Measurements from ENCODE around the gene CAPZA3. TPM values are rescaled to one million over a fixed set of nuclear protein-coding genes. Genes with fewer than 3 reads are reported as not detected.

Gene CAPZA3
- total RNA-seq, 2 donors from 2014 or later = 6.4 TPM; not detected in 1

- Histone ChIP-seq H3K27ac (no peak overlapping the region), H3K36me3 (no peaks in the 10 kb centered on the region), H3K4me3 (no peak overlapping the region), H3K4me1 (replicated peaks) (no peaks in the 10 kb centered on the region), H3K27me3 (replicated peaks; ENCODE audit: insufficient read depth) (no peaks in the 10 kb centered on the region), H3K9me3 (no peaks in the 10 kb centered on the region)
- no peak for DNase-seq (ENCODE audit: low spot score)
- intact Hi-C loops (cut with DNase I) = no loop called here
- 82% methylated on average over 5 of the region's 5 CpGs for WGBS
- no peak for TF ChIP-seq CTCF (IDR thresholded peaks at IDR 0.05)
- no peak for TF ChIP-seq POLR2AphosphoS5 (IDR thresholded peaks at IDR 0.05)
- no peak for TF ChIP-seq POLR2A (IDR thresholded peaks at IDR 0.05)
Measured at GRCh38 chr12:18731156-18731555, 6.8 kb upstream of the CAPZA3 start.

GRCh38 chr12:18747895-18748294, 10.0 kb downstream of the CAPZA3 start:
- no peaks in the 10 kb centered on the region for H3K27me3 ChIP-seq (replicated peaks; ENCODE audit: insufficient read depth)
- DNase-seq (ENCODE audit: low spot score) = no peak
- no peak overlapping the region for H3K4me3 ChIP-seq
- TF ChIP-seq POLR2A (IDR thresholded peaks at IDR 0.05) (no peak), POLR2AphosphoS5 (IDR thresholded peaks at IDR 0.05) (no peak)
- no peaks in the 10 kb centered on the region for H3K36me3 ChIP-seq
- H3K9me3 ChIP-seq = no peaks in the 10 kb centered on the region
- no peak overlapping the region for H3K27ac ChIP-seq
- intact Hi-C loops (cut with DNase I) = no loop called here
- 86% methylated on average over 1 of the region's 1 CpG for WGBS
- H3K4me1 ChIP-seq (replicated peaks) = no peaks in the 10 kb centered on the region

- Histone ChIP-seq H3K27ac (no peak overlapping the region), H3K4me1 (replicated peaks) (no peaks in the 10 kb centered on the region), H3K36me3 (no peaks in the 10 kb centered on the region), H3K9me3 (no peaks in the 10 kb centered on the region), H3K4me3 (no peak overlapping the region), H3K27me3 (replicated peaks; ENCODE audit: insufficient read depth) (no peaks in the 10 kb centered on the region)
- no peak for TF ChIP-seq CTCF (IDR thresholded peaks at IDR 0.05)
- no peak for TF ChIP-seq POLR2A (IDR thresholded peaks at IDR 0.05)
- no peak for TF ChIP-seq POLR2AphosphoS5 (IDR thresholded peaks at IDR 0.05)
- DNase-seq (ENCODE audit: low spot score) = no peak
- intact Hi-C loops (cut with DNase I) = no loop called here
- 74% methylated on average over 4 of the region's 4 CpGs for WGBS
Measured at GRCh38 chr12:18749386-18749957, 11.6 kb downstream of the CAPZA3 start.

GRCh38 chr12:18750085-18750484, 12.2 kb downstream of the CAPZA3 start:
- Histone ChIP-seq H3K27ac (no peak overlapping the region), H3K4me1 (replicated peaks) (no peaks in the 10 kb centered on the region), H3K4me3 (no peak overlapping the region), H3K27me3 (replicated peaks; ENCODE audit: insufficient read depth) (no peaks in the 10 kb centered on the region), H3K9me3 (no peaks in the 10 kb centered on the region), H3K36me3 (no peaks in the 10 kb centered on the region)
- no peak for DNase-seq (ENCODE audit: low spot score)
- TF ChIP-seq POLR2A (IDR thresholded peaks at IDR 0.05) (no peak), POLR2AphosphoS5 (IDR thresholded peaks at IDR 0.05) (no peak), CTCF (IDR thresholded peaks at IDR 0.05) (no peak)
- intact Hi-C loops (cut with DNase I) = no loop called here
- WGBS = 57% methylated on average over 1 of the region's 1 CpG

GRCh38 chr12:18751866-18752265, 13.9 kb downstream of the CAPZA3 start:
- TF ChIP-seq CTCF (IDR thresholded peaks at IDR 0.05) (no peak), POLR2A (IDR thresholded peaks at IDR 0.05) (no peak), POLR2AphosphoS5 (IDR thresholded peaks at IDR 0.05) (no peak)
- 63% methylated on average over 2 of the region's 2 CpGs for WGBS
- Histone ChIP-seq H3K27ac (no peak overlapping the region), H3K4me1 (replicated peaks) (no peaks in the 10 kb centered on the region), H3K9me3 (no peaks in the 10 kb centered on the region), H3K4me3 (no peak overlapping the region), H3K36me3 (no peaks in the 10 kb centered on the region), H3K27me3 (replicated peaks; ENCODE audit: insufficient read depth) (no peaks in the 10 kb centered on the region)
- intact Hi-C loops (cut with DNase I) = no loop called here
- DNase-seq (ENCODE audit: low spot score) = no peak
